GM13976 (cell line): Measurements from ENCODE around the gene HNRNPL.
"Not testable (repeated sequence)": the region's sequence is repeated elsewhere in the genome, so short reads cannot be mapped to it uniquely, and the experiment has no call there.

Source experiments
- DNase-seq: peaks from one replicate; pipeline ENCODE4 v3.0.0; 2012; ENCODE audit warnings: low spot score
- CTCF ChIP-seq: IDR thresholded peaks from 2 replicates; pipeline ENCODE4 v1.5.1; 2012; ENCODE audit warnings: borderline replicate concordance, mild to moderate bottlenecking; ENCODE audit not compliant: insufficient read depth; ENCODE audit errors: extremely low read depth, missing control alignments, control extremely low read depth
- in situ Hi-C: fragments of 300-500 bp; cut with MboI; formaldehyde crosslinking; loops from one replicate; pipeline ENCODE4 v1.12.0; 2022; ENCODE audit warnings: low sequenced_read_pairs, mixed read lengths, inconsistent platforms; ENCODE audit not compliant: unreplicated experiment

The HNRNPL gene

GRCh38 chr19:38812841-38813320, 36.9 kb downstream of the HNRNPL start, which contains the start of gene LGALS4:
LGALS4 (minus strand) TSS chr19:38812945; CDS start chr19:38812886, 59 bp downstream.
- TF ChIP-seq CTCF: no peak
- DNase-seq: no peak
- in situ Hi-C loops: no loop called here

GRCh38 chr19:38812009-38812840, 37.6 kb downstream of the HNRNPL start:
- TF ChIP-seq CTCF: no peak
- in situ Hi-C loops: no loop called here
- DNase-seq: no peak

- in situ Hi-C loops: no loop called here
- no peak for TF ChIP-seq CTCF
- DNase-seq: no peak
Observed at GRCh38 chr19:38809592-38810252, 40.1 kb downstream of the HNRNPL start.

- DNase-seq: no peak
- in situ Hi-C loops: no loop called here
- no peak for TF ChIP-seq CTCF
Observed at GRCh38 chr19:38808741-38809140, 41.0 kb downstream of the HNRNPL start.

GRCh38 chr19:38807374-38808098, 42.2 kb downstream of the HNRNPL start:
- DNase-seq, in situ Hi-C loops: not testable (repeated sequence)

- TF ChIP-seq CTCF: no peak
- no peak for DNase-seq
- in situ Hi-C loops: no loop called here
Observed at GRCh38 chr19:38806371-38806770, 43.4 kb downstream of the HNRNPL start.
